SU-DHL-6 (cell line): ENCODE data around the gene KHSRP.

Source experiments
- CTCF ChIP-seq: fragments of 200-600 bp; sonication (generic); IDR thresholded peaks from one replicate; pipeline ENCODE4 v1.5.1; 2017; ENCODE audit warnings: antibody characterized with exemption, mild to moderate bottlenecking, low read length, moderate library complexity; ENCODE audit not compliant: insufficient read depth, poor library complexity, severe bottlenecking
- EZH2phosphoT487 ChIP-seq: fragments of 200-600 bp; sonication (generic), shearing (Covaris generic); conservative IDR thresholded peaks from 2 replicates; pipeline ENCODE4 v1.6.1; 2018; ENCODE audit warnings: mild to moderate bottlenecking, antibody characterized with exemption, low read length, moderate library complexity, mixed read lengths

DNA sequence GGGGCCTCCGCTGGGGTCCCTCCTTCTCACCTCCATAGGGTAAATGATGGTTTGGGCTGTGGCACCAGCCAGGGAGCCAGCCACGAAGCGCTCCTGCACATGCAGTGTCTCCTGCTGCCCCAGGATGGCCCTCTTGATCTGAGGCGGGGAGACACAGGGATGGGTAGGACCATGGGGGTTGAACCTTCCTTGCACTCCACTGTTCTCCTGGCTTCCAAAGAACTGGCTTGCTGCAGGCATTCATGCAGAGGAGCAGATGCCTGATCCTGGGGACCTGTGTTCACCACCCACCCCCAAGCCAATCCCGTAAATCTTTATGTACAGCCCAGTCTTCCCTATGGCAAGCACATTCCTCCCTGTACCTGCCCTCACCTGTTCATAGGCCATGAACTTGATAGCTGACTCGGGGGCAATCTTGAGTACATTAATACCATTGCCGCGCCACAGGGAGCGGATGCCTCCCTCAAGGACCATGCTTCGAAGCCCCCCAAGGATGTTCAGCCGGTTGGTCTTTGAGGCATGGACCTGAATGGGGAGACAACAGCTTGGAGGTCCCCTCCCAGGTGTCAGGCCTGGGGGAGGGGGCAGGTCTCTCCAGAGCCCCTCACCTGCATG lies 29.4 kb upstream of the KHSRP start:
- TF ChIP-seq CTCF (no peak), EZH2phosphoT487 (no peak)
